Measurements from ENCODE around the gene ARHGEF12. TPM values are rescaled to one million over a fixed set of nuclear protein-coding genes. Genes with fewer than 3 reads are reported as not detected.
A peak's percentile ranks its signal among the peaks of the same experiment; 100 is the strongest.

Gene ARHGEF12
- total RNA-seq, 2 experiments from 2014 or later, result 3.6 TPM

GRCh38 chr11:120516461-120517389, 180.5 kb downstream of the ARHGEF12 start:
- H3K27me3 Mint-ChIP-seq, result peaks cover 65% of the 10 kb centered on the region
- Histone ChIP-seq H3K27ac (ENCODE audit: low read depth in 1 of 2, low read length in 2 of 2) (no peak overlapping the region), H3K4me1 (ENCODE audit: insufficient read depth, low read length) (no peaks in the 10 kb centered on the region), H3K4me3 (ENCODE audit: low read length) (no peak overlapping the region), H3K9me3 (ENCODE audit: control insufficient read depth in 1 of 2, insufficient read depth in 1 of 2, low read length in 2 of 2) (no peaks in the 10 kb centered on the region), H3K36me3 (ENCODE audit: insufficient read depth, low read length) (no peaks in the 10 kb centered on the region), H3K27me3 (ENCODE audit: control insufficient read depth in 1 of 2, insufficient read depth in 2 of 2, low read length in 2 of 2) (peaks cover 15 to 37% of the 10 kb centered on the region in 2 experiments)
- DNase-seq (no peak), ATAC-seq (ENCODE audit: poor library complexity) (no peak)
- H3K36me3 Mint-ChIP-seq (ENCODE audit: low read depth), result no peaks in the 10 kb centered on the region
- TF ChIP-seq CTCF (IDR thresholded peaks at IDR 0.05), result no peak
- H3K4me1 Mint-ChIP-seq (ENCODE audit: low read depth), result no peaks in the 10 kb centered on the region
- no peak overlapping the region for H3K27ac Mint-ChIP-seq
- CTCF ChIA-PET, result no interaction called here
- no peaks in the 10 kb centered on the region for H3K9me3 Mint-ChIP-seq
- peak overlapping the region; percentile 45 for H3K4me3 Mint-ChIP-seq
- POLR2A ChIA-PET, result no interaction called here
- intact Hi-C loops (cut with DNase I, micrococcal nuclease), result no loop called here

GRCh38 chr11:120517390-120517761, 181.2 kb downstream of the ARHGEF12 start:
- H3K36me3 ChIP-seq (ENCODE audit: insufficient read depth, low read length), result no peaks in the 10 kb centered on the region
- Mint-ChIP-seq H3K27ac (no peak overlapping the region), H3K27me3 (peaks cover 66% of the 10 kb centered on the region), H3K9me3 (no peaks in the 10 kb centered on the region), H3K4me3 (no peak overlapping the region), H3K36me3 (ENCODE audit: low read depth) (no peaks in the 10 kb centered on the region), H3K4me1 (ENCODE audit: low read depth) (no peaks in the 10 kb centered on the region)
- TF ChIP-seq CTCF (IDR thresholded peaks at IDR 0.05), result no peak
- ChIA-PET CTCF (no interaction called here), POLR2A (no interaction called here)
- H3K4me3 ChIP-seq (ENCODE audit: low read length), result no peak overlapping the region
- DNase-seq, result no peak
- no peak overlapping the region for H3K27ac ChIP-seq (ENCODE audit: low read depth in 1 of 2, low read length in 2 of 2)
- intact Hi-C loops (cut with DNase I, micrococcal nuclease), result no loop called here
- no peaks in the 10 kb centered on the region for H3K9me3 ChIP-seq (ENCODE audit: control insufficient read depth in 1 of 2, insufficient read depth in 1 of 2, low read length in 2 of 2)
- H3K4me1 ChIP-seq (ENCODE audit: insufficient read depth, low read length), result no peaks in the 10 kb centered on the region
- H3K27me3 ChIP-seq (ENCODE audit: control insufficient read depth in 1 of 2, insufficient read depth in 2 of 2, low read length in 2 of 2), result peaks cover 12 to 37% of the 10 kb centered on the region in 2 experiments
- ATAC-seq (ENCODE audit: poor library complexity), result no peak

- H3K27ac ChIP-seq (ENCODE audit: low read depth in 1 of 2, low read length in 2 of 2), result no peak overlapping the region
- H3K9me3 ChIP-seq (ENCODE audit: control insufficient read depth in 1 of 2, insufficient read depth in 1 of 2, low read length in 2 of 2), result no peaks in the 10 kb centered on the region
- H3K4me3 ChIP-seq (ENCODE audit: low read length), result no peak overlapping the region
- DNase-seq (no peak), ATAC-seq (ENCODE audit: poor library complexity) (no peak)
- ChIA-PET CTCF (no interaction called here), POLR2A (no interaction called here)
- no peak overlapping the region for H3K4me3 Mint-ChIP-seq
- no peaks in the 10 kb centered on the region for H3K36me3 ChIP-seq (ENCODE audit: insufficient read depth, low read length)
- no peak overlapping the region for H3K27ac Mint-ChIP-seq
- H3K9me3 Mint-ChIP-seq, result no peaks in the 10 kb centered on the region
- peaks cover 12 to 35% of the 10 kb centered on the region in 2 experiments for H3K27me3 ChIP-seq (ENCODE audit: control insufficient read depth in 1 of 2, insufficient read depth in 2 of 2, low read length in 2 of 2)
- no peaks in the 10 kb centered on the region for H3K4me1 Mint-ChIP-seq (ENCODE audit: low read depth)
- H3K36me3 Mint-ChIP-seq (ENCODE audit: low read depth), result no peaks in the 10 kb centered on the region
- H3K27me3 Mint-ChIP-seq, result peaks cover 63% of the 10 kb centered on the region
- TF ChIP-seq CTCF (IDR thresholded peaks at IDR 0.05), result no peak
- intact Hi-C loops (cut with DNase I, micrococcal nuclease), result no loop called here
- H3K4me1 ChIP-seq (ENCODE audit: insufficient read depth, low read length), result no peaks in the 10 kb centered on the region
Measured at GRCh38 chr11:120517801-120518291, 181.6 kb downstream of the ARHGEF12 start.

Measured in CD4-positive, alpha-beta T cell (primary cell).